GM12864 (cell line): ENCODE data around the gene CWC22.
"Not testable (repeated sequence)": the region's sequence is repeated elsewhere in the genome, so short reads cannot be mapped to it uniquely, and the experiment has no call there.

ENCODE experiments used
- DNase-seq: peaks from one replicate; pipeline ENCODE4 v3.0.0-alpha.2; 2011; ENCODE audit warnings: low read depth
- H3K4me3 ChIP-seq: 2 replicates; pipeline ENCODE4 v1.5.1; 2011; ENCODE audit warnings: mild to moderate bottlenecking, low read depth, low read length, control low read depth
- TF ChIP-seq, protein P1 (sequence below): IDR thresholded peaks from 2 replicates; pipeline ENCODE4 v1.5.1; 2011; ENCODE audit warnings: low read depth, mild to moderate bottlenecking, moderate library complexity, low read length, control low read depth, inconsistent platforms; ENCODE audit errors: missing control alignments

The CWC22 gene

DNA sequence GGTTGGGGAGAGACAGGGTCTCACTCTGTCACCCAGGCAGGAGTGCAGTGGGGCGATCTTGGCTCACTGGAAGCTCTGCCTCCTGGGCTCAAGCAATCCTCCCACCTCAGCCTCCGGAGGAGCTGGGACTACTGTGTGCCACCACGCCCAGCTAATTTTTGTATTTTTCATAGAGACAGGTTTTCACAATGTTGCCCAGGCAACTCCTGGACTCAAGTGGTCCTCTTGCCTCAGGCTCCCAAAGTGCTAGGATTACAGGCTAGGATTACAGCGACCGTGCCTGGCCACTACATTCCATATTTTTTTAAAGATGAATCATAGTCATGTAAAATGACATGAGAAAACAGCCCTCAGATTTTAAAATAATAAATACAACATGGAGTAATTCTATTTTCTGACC lies 32.3 kb downstream of the CWC22 start:
- no peak for DNase-seq
- H3K4me3 ChIP-seq: no peak overlapping the region
- TF ChIP-seq, protein P1, sequence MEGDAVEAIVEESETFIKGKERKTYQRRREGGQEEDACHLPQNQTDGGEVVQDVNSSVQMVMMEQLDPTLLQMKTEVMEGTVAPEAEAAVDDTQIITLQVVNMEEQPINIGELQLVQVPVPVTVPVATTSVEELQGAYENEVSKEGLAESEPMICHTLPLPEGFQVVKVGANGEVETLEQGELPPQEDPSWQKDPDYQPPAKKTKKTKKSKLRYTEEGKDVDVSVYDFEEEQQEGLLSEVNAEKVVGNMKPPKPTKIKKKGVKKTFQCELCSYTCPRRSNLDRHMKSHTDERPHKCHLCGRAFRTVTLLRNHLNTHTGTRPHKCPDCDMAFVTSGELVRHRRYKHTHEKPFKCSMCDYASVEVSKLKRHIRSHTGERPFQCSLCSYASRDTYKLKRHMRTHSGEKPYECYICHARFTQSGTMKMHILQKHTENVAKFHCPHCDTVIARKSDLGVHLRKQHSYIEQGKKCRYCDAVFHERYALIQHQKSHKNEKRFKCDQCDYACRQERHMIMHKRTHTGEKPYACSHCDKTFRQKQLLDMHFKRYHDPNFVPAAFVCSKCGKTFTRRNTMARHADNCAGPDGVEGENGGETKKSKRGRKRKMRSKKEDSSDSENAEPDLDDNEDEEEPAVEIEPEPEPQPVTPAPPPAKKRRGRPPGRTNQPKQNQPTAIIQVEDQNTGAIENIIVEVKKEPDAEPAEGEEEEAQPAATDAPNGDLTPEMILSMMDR: no peak

DNA sequence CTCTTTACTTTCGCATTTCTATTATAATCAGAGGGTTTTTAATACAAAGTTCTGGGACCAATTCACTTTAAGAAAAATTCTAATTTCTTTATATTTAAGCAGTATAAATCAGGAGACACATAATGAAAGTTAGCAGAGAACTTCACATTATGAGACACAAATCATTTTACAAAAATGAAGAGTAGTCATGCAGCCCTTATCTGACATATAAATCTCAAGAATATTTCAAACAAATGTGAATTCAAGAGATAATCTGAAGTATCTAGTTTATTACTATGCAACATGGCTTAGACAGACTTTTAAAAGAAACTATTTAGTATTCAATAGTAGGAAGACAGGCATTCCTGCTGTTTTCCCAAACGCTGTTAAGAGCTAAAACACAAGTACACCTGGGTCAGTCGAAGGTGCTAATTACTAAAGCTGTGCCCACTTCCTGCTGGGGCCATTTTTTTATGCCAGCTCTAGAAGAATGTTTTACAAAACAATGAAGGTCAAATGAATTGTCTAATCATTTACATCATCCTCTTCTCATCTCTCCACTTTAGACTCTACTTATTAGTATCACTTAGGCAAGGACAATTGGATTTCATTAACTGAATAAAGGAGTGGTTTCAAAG lies 40.2 kb downstream of the CWC22 start:
- DNase-seq: no peak
- TF ChIP-seq, protein P1: no peak
- H3K4me3 ChIP-seq: no peak overlapping the region

DNA sequence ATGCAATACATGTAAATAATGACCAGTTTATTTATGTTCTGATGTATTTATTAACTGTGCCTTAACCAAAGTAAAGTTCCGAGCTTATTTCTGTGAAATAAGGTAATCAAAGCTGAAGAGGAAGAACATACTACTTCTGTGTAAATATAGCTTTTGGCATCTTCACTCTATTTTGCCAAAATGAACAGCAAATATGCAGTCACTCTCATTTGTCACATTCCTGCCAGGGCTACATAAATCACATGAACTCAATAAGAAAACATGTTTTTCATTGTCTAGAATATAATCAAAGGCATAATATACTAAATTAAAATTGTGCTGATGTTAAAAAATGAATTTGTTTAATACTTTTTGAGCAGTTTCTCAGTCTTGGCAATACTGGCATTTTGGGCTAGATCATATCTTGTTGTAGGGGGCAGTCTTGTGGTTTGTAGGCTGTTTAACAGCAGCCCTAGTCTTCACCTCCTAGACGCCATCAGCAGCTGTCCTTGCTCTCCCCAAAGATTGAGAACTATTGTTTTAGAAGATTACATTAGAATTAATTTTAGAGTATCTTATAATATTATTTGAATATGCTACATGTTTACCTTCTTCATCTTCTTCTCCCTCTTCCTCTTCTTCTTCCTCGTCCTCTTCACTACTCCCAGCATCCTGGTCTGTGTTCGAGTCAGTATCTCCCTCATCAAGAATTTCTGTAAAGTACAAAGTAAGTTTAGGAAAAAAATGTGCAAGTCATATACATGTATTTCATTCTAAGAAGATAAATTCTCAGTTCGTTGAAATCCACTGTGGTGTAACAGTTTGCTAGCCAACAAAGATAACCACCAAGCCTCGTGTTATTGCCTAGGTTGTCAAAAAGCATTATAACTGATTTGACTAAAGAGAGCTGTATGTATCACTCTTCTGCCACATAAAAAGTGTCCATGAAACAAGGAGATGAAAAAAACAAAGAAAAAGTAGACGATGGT lies 41.5 kb downstream of the CWC22 start:
- no peak overlapping the region for H3K4me3 ChIP-seq
- no peak for DNase-seq
- TF ChIP-seq, protein P1: no peak

DNA sequence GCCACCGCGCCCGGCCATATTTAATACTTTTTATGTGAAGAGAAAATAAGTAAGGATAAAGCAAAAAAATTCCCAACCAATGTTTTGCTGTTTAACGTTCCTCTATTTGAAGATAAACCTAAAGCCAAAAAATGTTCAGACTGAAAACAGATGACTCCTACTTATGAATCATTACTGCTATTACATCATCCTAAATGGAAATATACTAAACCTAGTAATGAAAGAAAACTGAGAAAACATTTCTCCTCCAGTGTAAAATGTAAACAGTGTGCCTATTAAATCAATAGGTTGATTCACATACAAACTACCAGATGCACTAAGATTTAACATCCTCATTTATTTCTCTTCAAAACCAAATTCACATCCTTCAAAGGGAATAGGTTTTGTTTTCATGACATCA lies 43.5 kb downstream of the CWC22 start:
- no peak overlapping the region for H3K4me3 ChIP-seq
- TF ChIP-seq, protein P1: no peak
- DNase-seq: no peak

DNA sequence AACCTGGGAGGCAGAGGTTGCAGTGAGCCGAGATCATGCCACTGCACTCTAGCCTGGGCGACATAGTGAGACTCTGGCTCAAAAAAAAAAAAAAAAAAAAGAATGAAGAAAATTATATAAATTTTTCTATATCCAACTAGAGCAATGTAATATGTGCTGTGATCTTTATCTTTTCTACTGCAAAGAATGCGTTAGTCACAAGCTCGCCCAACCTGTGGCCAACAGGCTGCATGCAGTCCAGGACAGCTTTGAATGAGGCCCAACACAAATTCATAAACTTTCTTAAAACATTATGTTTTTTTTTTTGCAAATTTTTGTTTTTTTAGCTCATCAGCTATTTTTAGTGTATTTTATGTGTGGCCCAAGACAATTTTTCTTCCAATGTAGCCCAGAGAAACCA lies 48.8 kb downstream of the CWC22 start:
- not testable (repeated sequence) for H3K4me3 ChIP-seq, DNase-seq

DNA sequence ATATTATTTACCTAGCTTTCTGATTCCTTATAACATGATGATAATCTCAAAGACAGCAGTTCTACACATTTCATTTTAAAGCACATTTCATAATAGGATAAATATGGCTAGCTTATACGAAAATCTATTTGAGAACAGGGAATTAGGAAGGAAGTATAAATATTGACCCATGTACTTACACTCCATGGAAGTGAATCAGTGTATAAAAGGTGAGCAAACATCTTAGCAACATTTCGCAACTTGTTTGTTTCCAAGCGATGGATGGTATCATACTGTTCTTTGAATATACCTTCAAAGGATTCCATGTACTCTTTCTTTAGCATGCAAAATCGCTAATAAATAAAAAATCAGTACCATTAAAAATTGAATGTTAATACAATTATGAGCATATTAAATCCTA lies 53.1 kb downstream of the CWC22 start:
- no peak for DNase-seq
- H3K4me3 ChIP-seq: no peak overlapping the region
- TF ChIP-seq, protein P1: no peak

DNA sequence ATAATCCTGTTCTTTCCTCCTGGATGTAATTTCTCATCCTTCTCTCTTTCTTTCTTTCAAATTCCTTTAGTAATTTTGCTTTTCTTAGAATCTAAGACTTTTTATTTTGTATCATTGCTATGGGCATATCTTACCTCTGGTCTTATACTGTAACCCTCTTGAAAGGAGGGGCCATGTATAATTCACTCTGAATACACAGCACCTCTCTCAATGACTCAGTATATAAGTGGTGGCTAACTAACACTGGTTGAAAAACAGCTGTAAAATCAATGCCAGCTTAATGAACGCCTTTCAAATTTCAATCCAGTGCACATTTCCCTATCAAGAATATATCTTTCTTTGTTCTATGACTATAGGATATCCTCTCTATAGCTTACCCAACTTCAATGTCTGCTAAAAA lies 53.7 kb downstream of the CWC22 start:
- DNase-seq: no peak
- TF ChIP-seq, protein P1: no peak
- no peak overlapping the region for H3K4me3 ChIP-seq
